IgD-negative memory B cell (primary cell): ENCODE results near the gene TRAIP. TPM values are rescaled to one million over a fixed set of nuclear protein-coding genes. Genes with fewer than 3 reads are reported as not detected.
"Not testable (repeated sequence)": the region's sequence is repeated elsewhere in the genome, so short reads cannot be mapped to it uniquely, and the experiment has no call there.

ENCODE experiments used
- H3K27ac Mint-ChIP-seq, 3 donors: one replicate each; pipeline ENCODE4 v1.8.0; 2020 to 2022; ENCODE audit warnings: mild to moderate bottlenecking in 3 of 3, mixed read lengths in 3 of 3, moderate library complexity in 1 of 3
- H3K27me3 Mint-ChIP-seq: one replicate; pipeline ENCODE4 v1.8.0; 2021; ENCODE audit warnings: mixed read lengths
- H3K36me3 Mint-ChIP-seq: one replicate; pipeline ENCODE4 v1.8.0; 2020; ENCODE audit warnings: mild to moderate bottlenecking, mixed read lengths
- H3K4me1 Mint-ChIP-seq, 3 donors: one replicate each; pipeline ENCODE4 v1.8.0; 2020 to 2022; ENCODE audit warnings: mixed read lengths in 3 of 3, mild to moderate bottlenecking in 1 of 3
- H3K4me3 Mint-ChIP-seq, 4 donors: one replicate each; pipeline ENCODE4 v1.8.0; 2020 to 2022; ENCODE audit warnings: mild to moderate bottlenecking in 4 of 4, mixed read lengths in 4 of 4, moderate library complexity in 3 of 4
- H3K9me3 Mint-ChIP-seq, 3 donors: one replicate each; pipeline ENCODE4 v1.8.0; 2020 to 2021; ENCODE audit warnings: mixed read lengths in 3 of 3, mild to moderate bottlenecking in 1 of 3
- polyA plus RNA-seq: library from polyadenylated mRNA; unstranded; fragments of 300-500 nt; fragmentation: Illumina TruSeq; gene quantifications from one replicate; pipeline ENCODE4 v1.2.3, GENCODE V29; 2021

TRAIP gene
- polyA plus RNA-seq = 5.4 TPM

GRCh38 chr3:49856181-49857005 is at the start of gene TRAIP:
TRAIP (minus strand) TSS chr3:49856564; CDS start chr3:49856453, 111 bp downstream.
- Mint-ChIP-seq H3K27ac (peak within 1 kb of the TSS; percentile 68 to 82 (median 82)), H3K9me3 (no peaks in the 10 kb centered on the region), H3K4me3 (peak within 1 kb of the TSS; percentile 84 to 96 (median 88)), H3K4me1 (peaks cover 5 to 8% (median 6%) of the 10 kb centered on the region in 3 donors), H3K36me3 (no peaks in the 10 kb centered on the region), H3K27me3 (no peaks in the 10 kb centered on the region)

- not testable (repeated sequence) for H3K36me3 Mint-ChIP-seq, H3K27me3 Mint-ChIP-seq, H3K27ac Mint-ChIP-seq, H3K9me3 Mint-ChIP-seq
- peaks cover 15 to 18% (median 17%) of the 10 kb centered on the region in 3 donors for H3K4me1 Mint-ChIP-seq
- peak overlapping the region in 3 of 4 donors; percentile 86 to 95 (median 94) for H3K4me3 Mint-ChIP-seq
Observed at GRCh38 chr3:49904448-49904847, 48.1 kb upstream of the TRAIP start.

- peaks cover 15 to 18% (median 17%) of the 10 kb centered on the region in 3 donors for H3K4me1 Mint-ChIP-seq
- H3K27me3 Mint-ChIP-seq = no peaks in the 10 kb centered on the region
- H3K9me3 Mint-ChIP-seq = no peaks in the 10 kb centered on the region
- H3K36me3 Mint-ChIP-seq = no peaks in the 10 kb centered on the region
- peak within 1 kb of the TSS; percentile 83 to 95 (median 86) for H3K27ac Mint-ChIP-seq
- peak within 1 kb of the TSS; percentile 82 to 95 (median 90) for H3K4me3 Mint-ChIP-seq
Observed at GRCh38 chr3:49903451-49904424, 47.4 kb upstream of the TRAIP start, which contains the start of gene MST1R. MST1R (minus strand) TSS chr3:49903873; CDS start chr3:49903609, 264 bp downstream.

GRCh38 chr3:49902511-49903345 is 46.4 kb upstream of the TRAIP start:
- no peaks in the 10 kb centered on the region for H3K9me3 Mint-ChIP-seq
- H3K27ac Mint-ChIP-seq = no peak overlapping the region
- peak overlapping the region in 1 of 4 donors; percentile 22 for H3K4me3 Mint-ChIP-seq
- peaks cover 2% of the 10 kb centered on the region for H3K36me3 Mint-ChIP-seq
- peaks cover 15 to 18% (median 17%) of the 10 kb centered on the region in 3 donors for H3K4me1 Mint-ChIP-seq
- no peaks in the 10 kb centered on the region for H3K27me3 Mint-ChIP-seq

GRCh38 chr3:49901366-49902339 is 45.3 kb upstream of the TRAIP start:
- Mint-ChIP-seq H3K4me1 (peaks cover 12 to 17% (median 16%) of the 10 kb centered on the region in 3 donors), H3K36me3 (peaks cover 2% of the 10 kb centered on the region), H3K27me3 (no peaks in the 10 kb centered on the region), H3K9me3 (no peaks in the 10 kb centered on the region), H3K4me3 (peak overlapping the region in 1 of 4 donors; percentile 43), H3K27ac (peak overlapping the region in 1 of 3 donors; percentile 48)

GRCh38 chr3:49900491-49901153 is 44.3 kb upstream of the TRAIP start:
- H3K9me3 Mint-ChIP-seq = no peaks in the 10 kb centered on the region
- peaks cover 6 to 8% (median 8%) of the 10 kb centered on the region in 3 donors for H3K4me1 Mint-ChIP-seq
- no peaks in the 10 kb centered on the region for H3K27me3 Mint-ChIP-seq
- H3K4me3 Mint-ChIP-seq = no peak overlapping the region
- H3K27ac Mint-ChIP-seq = peak overlapping the region in 2 of 3 donors; percentile 39 to 48
- peaks cover 2% of the 10 kb centered on the region for H3K36me3 Mint-ChIP-seq

GRCh38 chr3:49899815-49900214 is 43.5 kb upstream of the TRAIP start:
- Mint-ChIP-seq H3K4me1 (peaks cover 4 to 5% (median 5%) of the 10 kb centered on the region in 3 donors), H3K36me3 (peaks cover 2% of the 10 kb centered on the region), H3K4me3 (no peak overlapping the region), H3K27ac (no peak overlapping the region), H3K9me3 (no peaks in the 10 kb centered on the region), H3K27me3 (no peaks in the 10 kb centered on the region)

- Mint-ChIP-seq H3K27me3 (no peaks in the 10 kb centered on the region), H3K27ac (no peak overlapping the region), H3K9me3 (no peaks in the 10 kb centered on the region), H3K4me3 (no peak overlapping the region), H3K36me3 (peaks cover 2% of the 10 kb centered on the region), H3K4me1 (peaks cover 2% of the 10 kb centered on the region in 3 donors)
Observed at GRCh38 chr3:49898991-49899390, 42.6 kb upstream of the TRAIP start.

GRCh38 chr3:49896345-49896744 is 40.0 kb upstream of the TRAIP start:
- Mint-ChIP-seq H3K36me3 (peaks cover 2% of the 10 kb centered on the region), H3K4me1 (no peaks in the 10 kb centered on the region), H3K27ac (no peak overlapping the region), H3K9me3 (no peaks in the 10 kb centered on the region), H3K27me3 (no peaks in the 10 kb centered on the region), H3K4me3 (no peak overlapping the region)

GRCh38 chr3:49895791-49896190 is 39.4 kb upstream of the TRAIP start:
- Mint-ChIP-seq H3K4me1 (no peaks in the 10 kb centered on the region), H3K27me3 (no peaks in the 10 kb centered on the region), H3K4me3 (no peak overlapping the region), H3K36me3 (peaks cover 2% of the 10 kb centered on the region), H3K27ac (no peak overlapping the region), H3K9me3 (no peaks in the 10 kb centered on the region)

GRCh38 chr3:49889296-49889695 is 32.9 kb upstream of the TRAIP start:
- Mint-ChIP-seq H3K27me3 (no peaks in the 10 kb centered on the region), H3K4me1 (peaks cover 0 to 1% (median 0%) of the 10 kb centered on the region in 3 donors), H3K9me3 (no peaks in the 10 kb centered on the region), H3K36me3 (no peaks in the 10 kb centered on the region), H3K27ac (peak overlapping the region in 1 of 3 donors; percentile 39), H3K4me3 (no peak overlapping the region)

- H3K36me3 Mint-ChIP-seq = no peaks in the 10 kb centered on the region
- H3K4me3 Mint-ChIP-seq = no peak overlapping the region
- H3K4me1 Mint-ChIP-seq = peaks cover 0 to 1% (median 0%) of the 10 kb centered on the region in 3 donors
- H3K27me3 Mint-ChIP-seq = no peaks in the 10 kb centered on the region
- H3K27ac Mint-ChIP-seq = no peak overlapping the region
- H3K9me3 Mint-ChIP-seq = no peaks in the 10 kb centered on the region
Observed at GRCh38 chr3:49886922-49887265, 30.5 kb upstream of the TRAIP start.

GRCh38 chr3:49883998-49884397 is 27.6 kb upstream of the TRAIP start:
- Mint-ChIP-seq H3K4me1 (peaks cover 0 to under 1% (median 0%) of the 10 kb centered on the region in 3 donors), H3K27me3 (no peaks in the 10 kb centered on the region), H3K27ac (no peak overlapping the region), H3K36me3 (no peaks in the 10 kb centered on the region), H3K9me3 (no peaks in the 10 kb centered on the region), H3K4me3 (no peak overlapping the region)
